ENCODE measurements around the gene AKAP8L.

AKAP8L gene

GRCh38 chr19:15425321-15425950, 6.6 kb upstream of the AKAP8L start:
- no peak overlapping the region for H3K4me3 ChIP-seq (ENCODE audit: low read depth, low read length)
- TF ChIP-seq, protein P1, sequence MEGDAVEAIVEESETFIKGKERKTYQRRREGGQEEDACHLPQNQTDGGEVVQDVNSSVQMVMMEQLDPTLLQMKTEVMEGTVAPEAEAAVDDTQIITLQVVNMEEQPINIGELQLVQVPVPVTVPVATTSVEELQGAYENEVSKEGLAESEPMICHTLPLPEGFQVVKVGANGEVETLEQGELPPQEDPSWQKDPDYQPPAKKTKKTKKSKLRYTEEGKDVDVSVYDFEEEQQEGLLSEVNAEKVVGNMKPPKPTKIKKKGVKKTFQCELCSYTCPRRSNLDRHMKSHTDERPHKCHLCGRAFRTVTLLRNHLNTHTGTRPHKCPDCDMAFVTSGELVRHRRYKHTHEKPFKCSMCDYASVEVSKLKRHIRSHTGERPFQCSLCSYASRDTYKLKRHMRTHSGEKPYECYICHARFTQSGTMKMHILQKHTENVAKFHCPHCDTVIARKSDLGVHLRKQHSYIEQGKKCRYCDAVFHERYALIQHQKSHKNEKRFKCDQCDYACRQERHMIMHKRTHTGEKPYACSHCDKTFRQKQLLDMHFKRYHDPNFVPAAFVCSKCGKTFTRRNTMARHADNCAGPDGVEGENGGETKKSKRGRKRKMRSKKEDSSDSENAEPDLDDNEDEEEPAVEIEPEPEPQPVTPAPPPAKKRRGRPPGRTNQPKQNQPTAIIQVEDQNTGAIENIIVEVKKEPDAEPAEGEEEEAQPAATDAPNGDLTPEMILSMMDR (IDR thresholded peaks at IDR 0.05; ENCODE audit: borderline replicate concordance, insufficient read depth, low read depth, low read length) = no peak

DNA sequence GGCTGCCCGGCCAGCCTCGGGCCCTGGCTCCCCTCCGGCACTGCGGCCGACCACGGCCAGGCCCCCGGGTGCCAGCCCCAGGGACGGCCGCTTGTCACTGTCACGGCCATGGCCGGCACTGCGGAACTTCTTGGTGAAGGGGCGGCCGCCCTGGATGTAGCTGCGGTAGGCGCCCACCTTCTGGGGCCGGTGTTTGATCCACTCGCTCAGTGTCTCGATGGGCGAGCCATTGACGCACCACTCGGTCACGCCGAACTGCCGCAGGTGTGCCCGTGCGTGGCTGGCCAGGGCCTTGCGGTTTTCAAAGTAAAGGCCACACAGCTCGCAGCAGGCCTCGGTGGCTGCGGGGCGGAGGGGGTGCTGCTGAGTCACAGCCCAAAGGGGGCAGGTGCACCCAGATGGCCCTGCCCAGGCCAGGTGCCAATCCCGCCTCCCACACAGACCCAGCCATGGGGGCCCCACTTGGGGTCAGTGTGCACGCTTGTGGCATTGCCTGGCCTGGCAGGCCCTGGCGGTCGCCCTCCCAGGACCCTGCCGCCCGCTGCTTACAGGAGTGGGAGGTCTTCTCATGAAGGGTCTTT, 6.0 kb upstream of the AKAP8L start:
- no peak overlapping the region for H3K4me3 ChIP-seq (ENCODE audit: low read depth, low read length)
- TF ChIP-seq, protein P1 (IDR thresholded peaks at IDR 0.05; ENCODE audit: borderline replicate concordance, insufficient read depth, low read depth, low read length) = no peak

- H3K4me3 ChIP-seq (ENCODE audit: low read depth, low read length) = no peak overlapping the region
- TF ChIP-seq, protein P1 (IDR thresholded peaks at IDR 0.05; ENCODE audit: borderline replicate concordance, insufficient read depth, low read depth, low read length) = no peak
These were observed 5.3 kb upstream of the AKAP8L start for GRCh38 chr19:15424121-15424520.

- no peak overlapping the region for H3K4me3 ChIP-seq (ENCODE audit: low read depth, low read length)
- TF ChIP-seq, protein P1 (IDR thresholded peaks at IDR 0.05; ENCODE audit: borderline replicate concordance, insufficient read depth, low read depth, low read length) = no peak
These were observed 4.3 kb upstream of the AKAP8L start for GRCh38 chr19:15423130-15423529.

DNA sequence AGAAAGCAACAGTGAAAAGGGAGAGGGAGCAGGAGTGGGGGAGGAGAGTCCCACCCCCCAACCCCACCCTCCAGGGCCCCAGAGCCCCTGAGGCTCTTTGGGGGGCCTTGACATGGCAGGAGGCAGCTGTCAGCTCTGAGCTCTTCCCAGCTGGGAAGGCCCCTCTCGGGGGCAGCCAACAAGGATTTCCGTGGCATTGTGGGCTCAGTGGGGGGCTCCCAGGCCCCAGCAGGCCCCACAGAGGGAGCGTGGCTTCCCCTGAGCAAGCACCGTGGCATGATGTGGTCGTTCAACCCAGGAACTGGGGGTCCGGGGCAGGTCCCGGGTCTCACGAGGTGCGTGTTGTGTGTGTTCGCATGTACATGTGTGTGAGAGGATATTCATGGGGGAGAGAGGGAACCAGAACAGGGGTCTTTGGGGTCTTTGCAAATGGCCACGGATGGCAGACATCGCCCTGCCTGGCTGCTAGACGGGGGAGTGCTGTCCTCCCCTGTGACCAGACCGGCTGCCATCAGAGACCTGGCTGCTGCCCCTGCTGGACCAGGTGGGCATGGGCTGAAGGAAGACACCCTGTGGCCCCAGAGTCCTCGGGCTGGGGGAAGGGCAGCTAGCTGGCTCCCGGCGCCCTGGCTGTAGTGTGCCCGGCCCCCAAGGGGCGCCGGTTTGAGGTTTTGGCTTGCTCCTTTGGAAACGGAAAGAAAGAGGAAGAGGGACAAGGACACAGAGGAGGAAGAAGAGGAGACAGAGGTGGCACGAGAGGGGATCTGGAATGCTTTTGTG, 3.7 kb upstream of the AKAP8L start:
- TF ChIP-seq, protein P1 (IDR thresholded peaks at IDR 0.05; ENCODE audit: borderline replicate concordance, insufficient read depth, low read depth, low read length) = no peak
- H3K4me3 ChIP-seq (ENCODE audit: low read depth, low read length) = no peak overlapping the region

DNA sequence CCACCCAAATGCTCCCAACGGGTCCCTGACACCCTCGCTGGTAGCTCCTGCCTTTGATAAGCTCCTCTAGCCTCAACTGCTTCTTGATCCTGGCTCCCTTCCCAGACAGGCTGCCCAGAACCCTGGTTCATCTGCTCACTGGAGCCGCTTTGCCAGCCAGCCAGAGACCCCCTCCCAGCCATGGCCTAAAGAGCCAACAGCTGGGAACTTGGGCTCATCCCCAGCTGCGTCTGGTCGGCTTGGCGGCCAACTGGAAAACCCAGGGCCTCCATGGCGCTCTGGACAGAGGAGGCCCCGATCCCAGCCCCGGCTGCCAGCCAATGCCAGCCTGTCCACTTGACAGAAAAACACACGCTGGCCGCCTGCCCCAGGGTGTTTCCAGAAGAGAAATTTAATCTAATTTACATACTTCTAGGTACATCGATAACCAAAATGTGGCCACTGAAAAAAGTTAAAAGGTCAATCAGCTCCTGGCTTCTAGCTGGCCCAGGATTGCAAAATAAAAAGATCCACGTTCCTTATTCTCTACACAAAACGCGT, 3.0 kb upstream of the AKAP8L start:
- no peak overlapping the region for H3K4me3 ChIP-seq (ENCODE audit: low read depth, low read length)
- TF ChIP-seq, protein P1 (IDR thresholded peaks at IDR 0.05; ENCODE audit: borderline replicate concordance, insufficient read depth, low read depth, low read length) = no peak
